GM21515 (cell line): ENCODE data around the gene ELOVL3.

Experiments used
- ATAC-seq: cut with Tn5 transposase; IDR thresholded peaks from one replicate; pipeline ENCODE4 v1.9.1; 2021; ENCODE audit not compliant: unreplicated experiment

ELOVL3 gene

DNA sequence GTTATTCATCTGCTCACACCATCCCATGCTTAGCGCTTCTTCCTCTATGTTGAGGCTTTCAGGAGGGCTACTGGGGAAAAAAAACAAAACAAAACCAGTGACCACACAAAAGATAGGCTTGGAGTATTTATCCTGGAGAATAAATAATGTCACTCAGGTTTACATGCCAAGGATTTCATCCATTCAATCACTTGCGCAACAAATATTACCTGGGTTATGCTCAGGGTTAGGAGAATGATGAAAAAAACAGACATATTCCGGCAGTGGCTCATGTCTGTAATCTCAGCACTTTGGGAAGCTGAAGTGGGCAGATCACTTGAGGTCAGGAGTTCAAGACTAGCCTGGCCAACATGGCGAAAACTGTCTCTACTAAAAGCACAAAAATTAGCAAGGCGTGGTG, 3.3 kb upstream of the ELOVL3 start:
- no peak for ATAC-seq

DNA sequence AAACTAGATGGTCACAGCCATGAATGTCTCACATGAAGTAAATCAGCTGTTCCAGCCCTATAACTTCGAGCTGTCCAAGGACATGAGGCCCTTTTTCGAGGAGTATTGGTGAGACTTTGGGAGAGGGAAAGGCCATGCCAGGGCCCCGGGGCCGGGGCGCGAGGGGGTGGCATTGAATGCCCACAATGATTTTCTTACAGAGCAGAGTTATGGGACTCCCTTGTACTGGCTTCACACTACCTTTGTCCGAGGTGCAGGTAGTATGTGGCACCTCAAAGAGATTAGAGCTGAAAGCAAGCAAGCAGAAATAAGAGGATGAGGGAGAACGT, 407 bp downstream of the ELOVL3 start:
- ATAC-seq = no peak

DNA sequence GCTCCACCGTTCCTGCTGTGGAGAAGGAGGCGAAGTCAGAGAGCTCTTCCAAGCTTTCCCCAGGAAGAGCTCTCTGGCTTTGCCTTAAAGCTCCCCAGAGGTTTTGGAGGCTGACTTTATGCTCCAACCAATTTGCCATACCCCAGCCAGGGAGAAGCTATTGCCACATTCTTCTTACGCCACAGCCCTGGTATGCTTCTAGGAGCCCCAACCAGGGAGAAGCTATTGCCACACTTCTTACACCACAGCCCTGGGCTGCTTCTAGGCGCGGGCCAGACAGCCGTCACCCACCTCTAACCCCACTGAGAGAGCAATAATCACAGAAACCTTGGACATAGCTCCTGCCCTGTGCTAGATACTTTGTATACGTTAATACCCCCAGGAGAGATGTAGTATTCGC, 951 bp downstream of the ELOVL3 start:
- no peak for ATAC-seq

DNA sequence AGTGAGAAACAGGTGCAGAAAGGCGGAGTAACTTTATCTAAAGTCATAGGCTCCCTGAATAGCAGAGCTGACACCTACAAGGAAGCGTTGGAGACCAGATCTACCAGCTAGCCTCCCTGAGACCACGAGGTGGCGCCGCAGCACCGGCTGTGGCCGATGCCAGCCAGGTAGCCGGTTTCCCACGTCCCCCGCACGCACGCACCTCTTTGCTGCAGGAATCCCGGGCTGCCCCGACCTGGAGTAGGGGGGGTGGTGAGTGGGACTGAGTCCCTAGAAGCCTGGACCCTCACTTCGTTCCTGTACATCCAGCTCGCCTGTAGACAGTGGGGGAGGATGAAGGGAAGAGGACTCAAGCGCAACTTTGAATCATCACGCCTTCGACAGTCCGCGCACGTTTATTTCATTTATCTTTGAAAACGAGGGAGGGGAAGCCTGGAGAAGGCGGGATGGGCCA, 3.7 kb downstream of the ELOVL3 start:
- no peak for ATAC-seq

DNA sequence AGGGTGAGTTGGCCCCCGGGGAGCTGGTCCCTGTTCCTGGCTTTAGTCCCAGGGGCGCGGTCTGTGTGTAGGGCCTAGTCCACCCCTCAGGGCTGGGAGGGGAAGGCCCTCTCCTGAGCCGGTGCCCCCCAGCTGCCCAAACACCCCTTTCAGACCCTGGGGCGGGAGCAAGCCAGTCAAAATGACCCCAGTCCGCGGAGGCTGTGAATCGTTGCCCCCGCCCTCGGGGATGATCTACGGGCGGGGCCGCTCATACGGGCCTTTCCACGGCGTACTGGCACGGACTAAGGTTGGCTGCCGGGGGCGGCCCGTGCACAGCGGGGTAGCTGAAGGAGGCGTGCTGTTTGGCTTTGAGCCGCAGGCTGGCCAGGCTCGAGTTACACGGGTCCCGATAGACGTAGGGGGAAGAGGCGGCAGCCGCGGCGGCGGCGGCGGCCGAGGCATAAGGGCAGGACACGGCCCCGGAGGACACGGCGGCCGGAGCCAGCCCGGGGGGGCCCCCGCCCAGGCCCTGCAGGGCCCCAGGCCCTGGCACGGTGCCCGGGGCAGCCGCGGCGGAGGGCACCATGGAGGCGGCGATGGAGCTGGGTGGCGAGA, 4.3 kb downstream of the ELOVL3 start:
- ATAC-seq = no peak

DNA sequence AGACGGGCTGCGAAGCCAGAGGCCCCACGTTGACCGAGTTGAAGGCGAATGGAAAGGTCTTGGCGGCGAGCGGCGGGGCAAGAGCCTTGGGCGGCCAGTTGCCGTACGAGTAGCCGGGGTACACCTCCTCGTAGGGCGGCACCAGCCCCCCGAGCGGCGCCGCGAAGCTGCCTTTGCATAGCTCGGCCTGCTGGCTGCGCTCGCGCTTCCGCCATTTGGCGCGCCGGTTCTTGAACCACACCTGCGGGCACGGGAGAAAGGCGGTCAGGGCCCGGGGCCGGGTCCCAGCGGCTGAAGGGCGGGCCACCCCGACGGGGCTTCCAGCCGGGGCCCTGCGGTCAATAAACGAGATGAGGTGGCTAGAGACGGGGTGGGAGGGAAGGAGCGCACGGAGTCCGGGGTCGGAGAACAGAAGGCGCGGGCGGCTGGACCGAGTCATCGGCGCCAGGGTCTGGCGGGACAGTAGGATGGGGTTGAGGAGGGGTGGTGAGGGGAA, 4.8 kb downstream of the ELOVL3 start:
- ATAC-seq = no peak

DNA sequence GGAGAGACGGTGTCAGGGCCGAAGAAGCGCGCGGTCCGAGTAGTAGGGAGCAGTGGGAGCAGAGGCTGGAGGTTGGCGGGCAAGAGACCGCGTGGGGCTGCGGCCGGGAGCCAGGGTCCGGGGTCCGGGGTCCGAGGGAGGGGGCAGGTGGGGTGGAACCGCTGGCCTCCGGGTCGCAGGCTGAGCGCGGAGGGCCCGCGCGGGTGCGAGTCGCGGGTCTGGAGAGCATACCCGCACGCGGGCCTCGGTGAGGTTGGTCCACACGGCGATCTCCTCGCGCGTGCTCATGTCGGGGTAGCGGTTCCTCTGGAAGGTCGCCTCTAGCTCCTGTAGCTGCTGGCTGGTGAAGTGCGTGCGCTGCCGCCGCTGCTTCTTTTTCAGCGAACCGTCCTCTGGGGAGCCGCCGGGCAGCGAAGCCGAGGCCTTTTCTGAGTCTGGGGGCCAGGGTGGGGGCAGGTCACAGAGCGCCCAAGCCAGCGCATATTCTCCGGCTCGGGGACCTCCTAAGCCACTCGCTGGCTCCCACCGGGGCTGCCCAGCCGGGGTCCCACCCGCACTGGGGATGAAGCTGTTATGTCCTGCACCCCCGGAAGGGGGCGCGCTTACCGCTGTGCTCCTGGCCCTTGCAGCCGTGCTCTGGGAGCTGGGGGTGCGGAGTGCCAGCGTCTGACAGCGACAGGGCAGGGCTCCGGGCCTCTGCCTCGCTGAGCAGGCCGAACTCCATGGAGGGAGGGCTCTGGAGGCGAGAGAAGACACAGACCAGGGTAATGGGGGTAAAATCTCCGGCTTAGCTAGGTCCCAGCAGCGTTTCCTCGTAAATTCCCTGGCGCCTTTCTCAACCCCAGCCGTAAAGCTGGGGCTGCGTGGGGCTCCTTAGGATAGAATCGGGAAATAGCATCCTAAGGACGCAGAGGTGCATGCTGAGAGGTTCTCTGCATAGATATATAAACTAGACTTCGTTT, 5.5 kb downstream of the ELOVL3 start:
- no peak for ATAC-seq

DNA sequence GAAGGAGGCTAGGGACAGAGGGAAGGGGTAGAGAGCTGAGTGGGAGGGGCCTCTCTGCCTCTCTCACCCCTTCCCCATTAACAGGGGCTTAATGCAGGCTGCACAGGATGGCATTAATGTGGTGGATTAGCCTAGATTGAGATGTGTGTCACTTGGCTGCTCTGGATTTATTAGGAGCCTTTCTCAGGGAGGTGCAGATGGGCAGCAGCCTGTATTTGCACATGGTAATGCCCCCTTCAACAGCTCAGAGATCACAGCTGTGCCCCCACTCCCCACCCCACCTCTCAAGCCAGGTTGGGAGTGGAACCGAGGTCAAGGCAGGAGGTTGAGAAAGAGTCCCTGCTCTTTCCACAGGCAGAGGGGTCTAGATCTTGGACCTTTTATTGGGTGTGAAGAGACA, 7.9 kb downstream of the ELOVL3 start:
- ATAC-seq = no peak

DNA sequence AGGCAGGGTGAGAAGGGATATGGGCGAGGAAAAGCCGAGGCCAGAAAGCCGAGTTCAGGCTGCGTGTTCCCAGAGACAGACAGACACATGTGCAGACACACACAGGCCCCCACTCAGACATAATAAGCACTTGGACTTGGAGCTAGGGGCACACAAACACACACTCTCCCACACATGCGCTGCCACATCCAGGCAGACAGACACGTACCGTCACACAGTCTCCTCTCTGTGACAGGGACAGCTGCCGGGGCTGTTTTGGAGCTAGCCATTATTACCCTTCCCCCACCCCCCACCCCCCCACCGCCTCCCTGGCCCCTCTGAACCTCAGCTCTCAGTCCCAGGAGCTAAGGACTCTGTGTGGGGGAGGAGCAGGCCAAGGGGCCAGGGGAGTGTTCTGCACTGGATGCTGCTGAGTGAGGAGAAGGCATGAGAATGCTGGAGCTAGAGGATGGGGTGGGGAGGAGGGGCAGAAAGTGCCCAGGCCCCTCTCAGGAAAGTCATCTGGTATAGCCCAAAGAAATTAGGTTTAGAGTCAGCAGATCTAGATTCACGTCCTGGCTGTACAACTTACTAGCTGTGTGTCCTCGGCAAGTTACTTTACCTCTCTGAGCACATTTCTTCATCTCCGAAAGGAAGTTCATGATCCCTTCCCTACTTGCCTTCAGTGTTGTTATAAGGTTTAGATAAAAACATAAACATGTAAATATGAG, 8.9 kb downstream of the ELOVL3 start:
- ATAC-seq = no peak

DNA sequence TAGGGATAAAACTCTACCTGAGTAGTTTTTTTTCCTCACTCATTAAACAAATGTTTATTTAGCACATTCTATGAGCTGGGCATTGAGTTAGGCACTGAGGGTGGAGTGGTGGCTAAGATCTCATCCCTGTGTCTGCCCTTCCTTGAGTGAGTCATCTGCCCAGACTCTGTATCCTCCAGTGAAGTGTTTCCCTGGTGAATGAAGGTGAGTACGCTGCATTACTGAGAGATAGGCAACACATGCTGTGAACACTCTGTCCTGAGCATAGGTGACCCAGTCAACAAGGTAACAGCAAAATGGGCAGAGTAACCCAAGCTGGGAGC, 9.5 kb downstream of the ELOVL3 start:
- no peak for ATAC-seq

DNA sequence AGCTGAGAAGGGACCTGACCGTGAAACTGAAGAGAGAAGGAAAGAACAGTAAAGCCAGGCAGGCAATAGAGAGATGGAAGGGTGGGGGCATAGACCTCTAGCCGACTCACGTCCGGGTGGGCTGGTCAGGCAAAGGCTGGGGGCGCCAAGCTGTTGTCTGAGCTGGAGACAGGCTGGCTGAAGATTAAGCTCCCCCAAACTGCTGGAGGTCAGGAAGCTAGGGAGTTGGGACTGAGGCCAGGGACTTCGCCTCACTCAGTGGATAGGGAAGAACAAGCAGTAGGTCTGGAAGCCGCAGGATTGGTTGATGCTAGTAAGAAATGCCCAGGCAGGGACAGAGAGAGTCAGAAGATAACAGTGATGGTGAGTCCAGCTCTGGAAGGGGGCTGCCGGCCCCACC, 9.9 kb downstream of the ELOVL3 start:
- no peak for ATAC-seq

DNA sequence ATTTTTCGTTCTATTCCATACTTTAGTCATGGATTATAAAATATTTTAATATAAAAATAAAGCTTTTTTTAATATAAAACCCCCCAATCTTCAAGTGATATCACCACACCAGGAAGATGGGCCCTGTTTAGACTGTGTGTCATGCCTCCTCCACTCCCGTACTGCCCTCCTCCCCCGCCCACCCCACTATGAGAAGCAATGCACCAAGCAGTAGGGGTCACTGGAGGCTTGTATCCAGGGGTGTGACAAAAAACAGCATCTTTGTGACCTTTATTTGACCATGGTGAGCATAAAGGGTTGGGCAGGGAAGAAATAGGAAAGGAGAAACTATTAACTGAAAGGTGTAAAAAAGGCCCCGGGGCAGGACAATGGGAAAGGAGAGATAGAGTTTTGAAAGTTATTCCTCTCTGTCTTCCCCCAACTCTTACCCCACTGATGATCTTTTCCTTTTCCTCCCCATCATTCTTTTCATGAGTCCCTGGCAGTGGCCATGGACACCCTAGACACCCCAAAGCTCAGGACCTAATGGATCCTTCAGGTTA, 11.7 kb downstream of the ELOVL3 start:
- no peak for ATAC-seq

DNA sequence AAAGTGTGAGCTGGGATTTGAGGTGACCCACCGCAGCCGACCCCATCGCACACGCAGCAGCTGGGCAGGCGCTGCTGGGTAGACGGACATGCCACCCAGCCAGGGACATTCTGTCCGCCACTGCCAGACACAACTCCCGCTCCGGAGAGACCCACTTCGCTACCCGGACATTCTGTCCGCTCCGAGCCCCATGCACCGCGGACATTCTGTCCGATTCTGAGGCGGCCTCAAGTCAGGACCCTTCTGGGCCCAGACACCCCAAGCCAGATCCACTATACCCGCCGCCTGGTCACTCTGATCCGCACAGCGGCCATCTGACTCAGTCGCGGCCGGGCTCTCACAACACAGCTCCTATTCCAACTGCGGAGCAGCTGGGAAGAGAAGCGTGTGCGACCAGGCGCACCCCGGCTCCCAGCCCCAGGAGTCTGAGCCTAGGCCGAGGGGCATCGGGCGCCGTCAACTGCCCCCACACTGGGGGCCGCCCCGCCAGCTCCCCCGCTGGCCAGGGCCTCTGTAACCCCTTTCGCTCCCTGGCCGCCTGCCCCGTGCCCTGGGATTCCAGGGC, 14.4 kb downstream of the ELOVL3 start:
- no peak for ATAC-seq

DNA sequence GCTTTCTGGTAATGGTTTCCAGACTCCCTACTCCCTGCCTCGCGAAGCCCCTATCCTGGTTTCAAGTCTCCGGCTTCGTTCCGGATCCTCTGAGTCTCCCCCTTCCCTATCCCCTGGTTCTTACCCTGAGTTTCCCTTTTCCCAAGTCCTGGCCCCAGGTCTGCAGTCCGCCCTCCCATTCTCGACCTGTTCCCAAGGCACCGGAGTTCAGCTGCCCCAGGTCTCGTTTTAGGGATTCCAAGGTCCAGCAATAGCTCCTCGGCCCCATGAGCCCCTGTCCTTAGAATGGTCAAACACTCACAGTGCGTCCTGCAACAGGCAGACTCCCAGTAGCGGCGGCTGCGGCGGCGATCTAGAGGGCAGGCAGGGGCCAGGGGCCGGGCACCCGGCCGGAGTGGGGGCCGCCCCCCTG, 14.9 kb downstream of the ELOVL3 start:
- ATAC-seq = no peak

DNA sequence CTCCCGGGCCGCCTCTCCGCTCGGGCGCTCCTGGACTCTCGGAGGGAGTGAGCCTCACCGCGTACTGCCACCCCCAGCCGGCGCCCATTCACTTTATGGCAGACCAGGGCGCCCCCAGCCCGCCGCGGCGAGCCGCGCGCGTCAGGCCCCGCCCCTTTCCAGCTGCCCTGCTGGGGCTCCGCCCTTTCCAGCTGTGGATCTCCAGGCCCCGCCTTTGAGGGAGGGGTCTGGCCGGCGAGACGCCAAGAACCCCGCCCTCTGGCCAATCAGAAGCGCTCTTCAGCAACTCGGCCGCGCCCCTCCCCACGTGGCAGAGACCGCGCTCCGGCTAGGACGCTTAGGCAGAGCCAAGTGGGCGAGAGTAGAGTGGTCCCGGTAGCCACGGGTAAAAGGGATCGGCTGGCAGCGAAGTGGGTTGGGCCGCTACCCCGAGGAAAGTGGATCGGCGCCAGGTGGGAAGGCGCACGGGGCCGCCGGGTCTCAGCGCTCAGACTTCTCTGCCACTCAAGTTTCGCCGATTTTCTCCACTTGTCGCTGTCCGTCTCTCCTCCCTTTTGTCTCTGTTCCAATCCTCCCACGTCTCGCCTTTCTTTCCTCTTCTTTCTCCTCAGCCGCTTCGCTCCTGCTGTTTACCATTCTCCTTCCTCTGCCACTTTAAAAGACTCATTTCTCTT, 15.5 kb downstream of the ELOVL3 start, which contains the start of gene PITX3:
Gene PITX3, minus strand, starts transcription at position 69 of the 674 bp plus-strand sequence. CDS start 9,432 bp downstream, outside the sequence.
- ATAC-seq = peak; percentile 44

DNA sequence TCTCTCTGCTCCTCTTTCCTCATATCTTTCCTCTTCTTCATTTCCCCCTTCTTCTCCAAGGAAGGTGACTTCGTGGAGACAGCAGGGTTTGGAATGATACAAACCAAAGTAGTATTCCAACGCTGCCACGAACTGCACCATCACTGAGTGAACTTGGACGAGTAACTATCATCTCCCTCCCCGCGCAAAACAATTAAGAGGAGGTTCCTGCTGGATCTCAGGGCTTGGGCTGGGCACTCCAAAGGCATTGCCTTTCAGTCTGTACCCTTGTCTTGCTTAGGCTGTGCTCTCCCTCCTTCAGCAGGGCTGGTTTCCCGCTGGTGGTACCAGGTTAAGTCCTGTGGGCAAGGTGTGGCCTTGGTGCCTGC, 16.0 kb downstream of the ELOVL3 start:
- no peak for ATAC-seq

DNA sequence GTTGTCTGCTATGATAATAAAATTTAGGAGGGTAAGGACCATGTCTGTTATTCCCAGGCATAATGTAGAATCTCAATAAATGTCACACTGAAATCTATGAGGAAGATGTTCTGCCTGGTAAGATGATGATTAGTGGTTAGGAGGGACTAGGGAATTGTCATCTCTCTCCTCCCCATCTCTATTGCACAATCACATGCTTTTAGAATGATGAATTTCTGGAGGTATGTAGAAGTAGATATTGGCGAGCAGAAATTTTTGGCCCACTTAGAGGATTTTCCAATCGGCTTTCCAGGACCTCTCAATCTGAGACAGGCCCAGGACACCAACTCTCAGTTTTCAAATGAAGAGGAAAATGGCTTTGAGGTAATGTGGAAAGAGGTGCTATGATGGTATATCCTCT, 17.2 kb downstream of the ELOVL3 start:
- no peak for ATAC-seq

DNA sequence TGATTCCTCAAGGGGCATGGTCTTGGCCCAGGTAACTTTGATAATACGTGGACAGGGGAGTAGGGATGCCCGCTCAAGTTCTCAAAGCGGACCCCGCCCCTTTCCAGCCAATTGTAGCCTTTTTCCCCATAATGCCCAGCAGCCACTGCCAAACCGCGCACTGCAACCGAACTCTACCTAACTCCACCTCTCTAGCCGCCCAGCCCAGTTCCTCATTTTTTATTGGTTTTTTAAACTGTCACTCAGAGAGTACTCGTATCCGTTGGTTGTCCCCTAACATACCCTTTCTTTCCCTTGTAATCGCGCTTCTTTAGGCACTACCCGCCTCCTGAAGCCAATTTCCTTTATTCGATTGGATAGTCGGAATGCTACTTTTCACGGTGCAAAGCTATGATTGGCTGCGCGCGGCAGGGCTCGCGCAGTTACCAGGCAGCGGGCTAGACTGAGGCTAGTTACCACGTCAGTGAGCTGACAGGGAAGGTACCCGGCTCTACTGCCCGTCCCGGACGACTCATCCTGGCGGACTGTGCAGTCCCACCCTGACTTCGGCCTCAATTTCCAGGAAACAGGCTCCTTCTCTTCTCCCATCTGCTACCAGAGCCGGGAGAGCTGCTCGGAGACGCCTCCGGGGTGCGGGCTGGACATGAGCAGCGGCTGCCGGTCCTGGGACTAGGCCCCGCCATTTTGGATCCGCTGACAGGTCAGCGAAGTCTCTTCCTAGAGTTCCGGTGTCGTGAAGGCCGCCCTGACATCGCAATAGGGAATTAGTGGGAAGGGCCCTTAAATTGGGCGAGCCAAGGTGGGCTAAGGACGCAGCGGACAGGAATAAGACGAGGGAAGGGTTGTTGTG, 19.2 kb downstream of the ELOVL3 start, which contains the start of gene GBF1:
Gene GBF1, plus strand, starts transcription at position 451 of the 850 bp plus-strand sequence. CDS start 13,407 bp downstream, outside the sequence.
- peak; percentile 89 for ATAC-seq

DNA sequence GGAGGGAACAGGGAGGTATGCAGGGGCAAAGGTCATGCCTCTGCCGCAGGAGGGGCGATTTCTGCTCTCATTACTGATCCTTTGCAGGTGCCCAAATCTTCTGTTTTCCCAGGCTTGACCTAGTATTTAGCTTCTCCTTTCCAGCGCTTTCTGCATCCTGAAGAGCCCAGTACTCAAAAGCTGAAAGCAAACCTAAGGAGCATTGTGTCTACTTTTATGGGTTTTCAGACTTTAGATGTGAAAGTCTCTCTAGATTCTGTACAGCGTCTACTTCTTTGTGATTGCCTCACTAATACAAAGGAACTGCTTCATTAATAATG, 19.8 kb downstream of the ELOVL3 start:
- no peak for ATAC-seq

DNA sequence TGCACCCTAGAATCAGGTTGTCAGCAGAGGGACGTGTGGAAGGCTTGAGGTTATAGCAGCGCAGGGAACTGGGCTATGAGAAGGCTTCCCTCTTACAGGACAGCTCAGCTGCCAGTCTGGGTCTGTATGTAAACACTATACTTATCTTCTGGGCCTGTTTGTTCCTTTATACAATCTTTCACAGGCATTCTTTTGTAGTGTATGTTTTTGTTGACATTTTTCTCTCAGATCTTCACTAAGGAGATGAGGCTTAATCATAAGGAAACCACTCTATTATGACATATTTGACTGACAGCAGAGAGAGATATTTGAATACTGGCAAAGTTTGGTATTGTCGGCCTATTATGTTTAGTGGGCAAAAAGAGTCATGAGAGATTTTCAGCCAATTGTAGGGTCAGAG, 20.2 kb downstream of the ELOVL3 start:
- no peak for ATAC-seq
